COLO829 (cell line): Measurements from ENCODE around the gene FAM120AOS.
"Not testable (repeated sequence)": the region's sequence is repeated elsewhere in the genome, so short reads cannot be mapped to it uniquely, and the experiment has no call there.

ENCODE experiments used
- DNase-seq: peaks from one replicate; pipeline ENCODE4 v3.0.0; 2012; ENCODE audit warnings: low spot score

FAM120AOS gene

DNA sequence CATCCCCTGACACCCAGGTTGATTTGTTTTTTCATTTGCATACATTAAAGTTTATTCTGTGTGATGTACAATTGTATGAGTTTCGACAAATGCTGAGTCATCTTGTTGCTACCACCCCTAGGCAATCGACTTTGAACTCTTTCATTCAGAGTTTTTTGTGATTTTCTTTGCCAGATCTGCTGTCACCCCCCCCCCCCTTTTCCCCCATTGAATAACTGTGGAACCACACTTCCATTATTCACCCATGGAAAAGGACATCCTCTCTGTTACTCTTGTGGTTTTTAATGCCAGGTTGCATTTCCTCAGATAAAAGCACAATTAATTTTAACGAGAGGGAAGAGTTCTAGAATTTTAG lies 13.7 kb upstream of the FAM120AOS start:
- no peak for DNase-seq

DNA sequence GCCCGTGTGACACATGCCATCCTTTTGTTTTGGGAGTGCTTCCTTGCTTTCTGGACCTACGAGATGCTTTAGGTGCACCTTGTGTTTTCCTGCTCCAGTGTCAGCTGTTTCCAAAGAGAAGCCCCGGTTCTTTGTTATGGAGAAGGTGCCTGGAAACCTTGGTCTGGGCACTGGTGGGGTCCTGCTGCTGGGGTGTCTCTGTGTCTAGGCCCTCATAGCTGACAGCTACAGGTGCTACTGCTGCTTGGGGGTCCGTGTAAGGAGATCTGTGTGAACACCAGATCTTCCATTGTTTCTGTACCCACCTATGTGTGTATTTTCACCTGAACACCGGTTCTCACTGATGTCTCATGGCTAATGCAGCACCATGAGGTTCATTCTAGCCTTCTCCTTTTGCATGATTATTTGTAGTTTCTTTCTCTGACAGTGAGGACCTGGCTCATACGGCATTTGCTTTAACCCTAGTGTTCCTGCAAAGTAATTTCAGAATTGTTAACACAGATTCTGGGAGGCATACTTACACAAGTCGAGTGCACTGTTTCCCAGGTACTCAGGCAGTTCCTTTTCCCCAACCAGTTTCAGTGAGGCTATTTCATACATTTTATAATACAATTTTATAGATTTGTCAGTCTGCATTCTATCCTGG lies 13.2 kb upstream of the FAM120AOS start:
- DNase-seq: no peak

DNA sequence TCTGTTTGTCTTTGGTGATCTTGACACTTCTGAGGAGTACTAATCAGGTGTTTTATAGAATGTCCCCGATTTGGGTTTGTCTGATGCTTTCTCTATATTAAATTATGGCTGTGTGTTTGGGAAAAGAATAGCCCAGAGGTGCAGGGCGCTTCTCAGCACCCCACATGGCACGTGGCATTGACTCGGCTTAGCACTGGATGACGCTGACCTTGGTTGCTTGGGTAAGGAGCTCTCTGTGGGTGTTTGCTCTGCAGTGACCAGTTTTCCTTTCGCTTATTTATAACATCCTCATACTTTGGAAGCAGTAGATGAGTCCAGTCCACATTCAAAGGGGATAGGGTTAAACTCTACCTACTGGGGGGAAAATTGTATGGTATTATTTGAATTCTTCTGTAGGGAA lies 12.5 kb upstream of the FAM120AOS start:
- no peak for DNase-seq

DNA sequence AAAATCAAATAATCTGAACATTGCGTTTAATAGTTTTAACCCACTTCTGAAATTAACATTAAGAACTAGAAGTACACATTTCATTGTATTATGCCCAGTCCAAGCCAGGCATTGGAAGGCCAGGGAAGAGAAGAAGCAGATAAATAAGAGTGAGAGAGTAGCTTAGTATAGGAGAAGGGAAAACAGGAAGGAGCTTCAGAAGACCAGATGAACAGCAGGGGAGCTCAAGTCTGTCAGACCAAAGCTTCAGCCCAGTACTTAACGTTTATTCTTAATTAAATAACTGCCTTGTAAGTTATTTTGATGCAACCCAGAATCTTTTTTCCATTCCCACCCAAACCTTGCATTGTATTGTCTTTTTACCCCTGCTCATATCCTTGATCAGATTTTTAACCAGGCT lies 11.5 kb upstream of the FAM120AOS start:
- DNase-seq: no peak

DNA sequence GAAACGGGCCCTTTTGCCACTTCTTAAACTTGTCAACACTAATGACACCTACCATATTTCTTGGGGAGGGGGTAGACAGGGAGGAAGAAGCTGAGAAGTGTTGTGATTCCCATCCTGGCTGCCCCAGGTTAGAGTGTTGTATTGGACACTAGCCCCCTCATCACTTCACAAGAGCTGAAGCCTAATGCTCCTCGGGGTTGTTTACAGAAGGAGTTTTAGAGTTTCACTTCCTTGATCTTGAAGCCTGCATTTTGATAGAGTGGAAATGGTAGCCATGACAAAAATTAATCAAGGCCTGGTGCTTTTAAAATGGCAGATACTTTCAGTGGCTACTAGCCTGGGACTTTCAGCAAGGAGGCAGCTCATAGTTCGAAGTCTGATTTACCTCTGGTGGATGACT lies 11.0 kb upstream of the FAM120AOS start:
- no peak for DNase-seq

DNA sequence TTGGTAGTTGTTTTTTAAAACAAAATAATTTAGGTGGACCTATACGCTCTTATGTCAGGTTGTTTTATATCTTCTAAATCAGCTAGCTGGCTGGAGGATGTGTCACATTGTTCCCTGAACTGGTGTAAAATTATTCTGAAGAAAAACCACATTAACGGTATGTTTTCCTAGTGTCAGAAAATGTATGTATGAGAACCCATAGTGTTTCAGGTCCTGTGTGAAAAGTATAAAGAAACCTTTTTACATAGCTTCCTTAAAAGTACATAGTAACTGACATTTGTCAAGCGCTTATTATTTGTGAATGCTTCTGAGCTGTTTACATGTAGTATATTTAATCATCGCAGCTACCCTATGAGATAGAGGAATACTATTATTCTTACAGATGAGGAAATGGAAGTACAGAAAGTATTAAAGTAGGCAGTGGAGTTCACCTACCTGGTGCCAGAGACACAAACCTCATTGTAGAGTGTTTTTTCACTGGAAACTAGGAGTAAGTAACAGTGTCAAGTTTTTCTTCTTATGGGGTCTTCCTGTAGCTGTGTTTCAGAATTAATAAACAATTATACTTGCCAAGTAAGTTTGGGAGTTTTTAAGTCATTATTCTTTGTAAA lies 10.4 kb upstream of the FAM120AOS start:
- DNase-seq: no peak

DNA sequence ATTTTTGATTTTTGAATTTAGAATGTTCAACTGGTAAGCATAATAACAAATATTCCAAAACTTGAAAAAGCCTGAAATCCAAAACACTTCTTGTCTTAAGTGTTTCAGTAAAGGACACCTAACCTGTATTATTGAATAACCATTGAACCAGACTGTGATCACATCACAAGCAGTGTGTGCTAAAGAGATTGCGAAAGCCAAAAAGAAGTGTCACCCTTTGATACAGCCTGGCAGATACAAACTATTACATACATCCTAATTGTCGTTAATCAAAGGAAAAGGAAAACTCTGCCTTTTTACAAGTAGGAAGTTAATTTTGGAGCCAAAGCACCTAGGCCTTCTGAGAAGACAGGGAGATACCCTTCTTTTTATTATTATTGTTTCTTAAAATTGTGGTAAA lies 8.4 kb upstream of the FAM120AOS start:
- no peak for DNase-seq

DNA sequence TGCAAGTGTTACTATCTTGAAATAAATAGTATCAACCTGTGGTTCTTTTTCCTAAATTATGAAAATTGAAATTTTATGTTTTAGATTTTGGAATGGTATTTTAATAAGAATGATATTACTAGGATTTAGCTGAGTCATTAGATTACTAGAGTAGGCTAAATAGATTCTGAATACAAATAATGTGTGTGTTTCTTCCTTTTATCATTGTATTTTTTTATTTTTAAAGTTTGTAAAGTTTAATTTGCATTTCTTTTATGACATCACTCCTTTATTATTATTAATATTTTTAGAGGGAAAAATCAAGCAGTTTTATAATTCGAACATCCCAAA lies 8.0 kb upstream of the FAM120AOS start:
- no peak for DNase-seq

DNA sequence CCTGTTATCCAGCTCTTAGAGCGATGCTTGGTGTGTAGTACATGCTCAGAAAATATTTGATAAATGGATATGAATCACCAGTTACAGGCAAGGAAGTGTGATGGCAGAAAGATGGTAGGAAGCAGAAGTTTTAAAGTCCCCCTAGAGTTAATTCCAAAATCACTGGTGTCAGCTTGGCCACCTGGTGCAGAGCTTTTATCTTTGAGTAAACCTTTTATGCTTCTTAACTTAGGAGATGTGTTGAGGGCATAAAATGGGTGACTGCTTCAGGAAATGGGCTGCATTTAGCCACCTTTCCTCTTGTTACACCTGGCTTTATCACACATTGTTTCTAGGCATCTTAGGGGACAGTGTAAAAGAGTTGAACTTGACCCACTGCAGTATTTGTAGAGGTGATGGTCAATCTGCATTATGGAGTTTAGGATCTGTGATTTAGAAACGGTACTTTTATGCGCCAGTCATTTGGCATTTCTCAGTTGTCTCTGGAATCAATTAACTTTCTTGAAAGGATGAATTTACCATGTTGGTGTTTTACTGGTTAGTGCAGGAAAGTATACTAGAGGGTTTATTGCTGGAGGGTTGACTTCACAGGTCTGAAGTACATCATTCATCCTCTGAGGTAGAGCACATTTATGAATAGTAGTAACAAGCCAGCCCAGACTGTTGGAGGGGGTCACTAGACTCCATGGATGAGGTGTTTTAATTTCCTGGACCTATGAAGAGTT lies 7.5 kb upstream of the FAM120AOS start:
- no peak for DNase-seq

DNA sequence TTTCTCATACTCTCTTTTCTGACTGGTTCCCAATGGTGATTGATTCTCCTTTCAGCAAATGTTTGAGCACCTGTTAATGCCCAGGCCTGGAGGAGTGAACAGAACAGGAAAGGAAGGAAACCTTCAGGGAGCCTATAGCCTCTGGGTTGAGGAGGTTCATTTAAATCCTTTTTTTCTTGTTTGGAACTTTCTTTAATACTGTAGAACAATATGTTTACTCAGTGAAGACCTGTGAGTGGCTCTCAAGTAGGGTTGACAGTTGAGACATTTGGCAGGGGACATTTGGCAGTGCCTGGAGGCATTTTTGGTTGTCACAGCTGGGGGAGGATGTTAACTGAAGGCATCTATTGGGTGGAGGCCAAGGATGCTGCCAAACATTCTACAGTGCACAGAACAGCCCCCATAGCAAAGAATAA lies 6.1 kb upstream of the FAM120AOS start:
- no peak for DNase-seq

DNA sequence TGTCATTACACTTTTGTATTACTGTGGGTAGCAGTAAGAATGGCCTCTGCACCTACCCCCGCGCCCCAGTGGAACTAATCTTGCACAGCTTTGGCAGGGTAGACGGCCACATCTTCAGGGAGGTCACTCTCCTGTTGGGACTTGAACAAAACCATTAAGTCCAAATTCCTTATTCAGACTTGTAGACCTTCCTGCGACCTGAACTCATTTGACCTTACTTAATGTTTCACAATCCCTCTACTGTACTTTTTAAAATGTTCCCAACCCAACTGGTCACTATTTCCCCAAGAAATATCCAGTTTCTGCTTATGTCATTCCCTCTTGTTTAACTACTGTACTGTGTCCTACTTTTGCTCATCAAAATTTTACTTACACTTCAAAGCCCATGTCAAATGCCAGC lies 5.3 kb upstream of the FAM120AOS start:
- no peak for DNase-seq

DNA sequence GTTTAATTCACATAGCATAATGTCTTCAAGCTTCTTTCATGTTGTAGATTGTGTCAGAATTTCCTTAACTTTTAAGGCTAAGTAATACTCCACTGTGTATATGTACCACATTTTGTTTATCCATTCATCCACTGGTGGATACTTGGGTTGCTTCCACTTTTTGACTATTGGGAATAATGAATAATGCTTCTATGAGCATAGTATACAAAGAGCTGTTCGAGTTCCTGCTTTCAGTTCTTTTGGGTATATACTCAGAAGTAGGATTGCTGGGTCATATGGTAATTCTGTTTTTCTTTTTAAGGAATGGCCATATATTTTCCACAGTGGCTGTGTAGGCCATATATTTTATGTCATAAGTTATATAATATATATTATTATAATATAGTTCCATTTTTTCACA lies 3.6 kb upstream of the FAM120AOS start:
- DNase-seq: no peak

DNA sequence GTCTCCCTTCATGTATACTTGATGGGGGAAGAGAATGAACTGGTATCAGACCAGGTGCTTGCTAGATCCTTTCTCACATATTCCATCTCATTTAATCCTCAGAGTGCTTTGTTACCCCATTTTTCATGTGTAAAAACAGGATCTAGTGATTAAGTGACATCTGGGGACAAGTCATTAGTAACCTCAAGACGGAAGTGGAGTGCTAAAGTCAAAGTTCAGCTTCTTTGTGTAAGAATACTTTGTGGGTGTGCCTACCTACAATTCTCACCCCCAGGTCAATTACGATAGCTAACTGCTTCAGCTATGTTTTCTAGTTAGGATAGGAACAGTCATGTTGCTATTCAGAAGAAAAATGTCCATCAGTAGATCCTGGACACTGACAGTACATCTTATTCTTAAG lies 3.1 kb upstream of the FAM120AOS start:
- DNase-seq: no peak

DNA sequence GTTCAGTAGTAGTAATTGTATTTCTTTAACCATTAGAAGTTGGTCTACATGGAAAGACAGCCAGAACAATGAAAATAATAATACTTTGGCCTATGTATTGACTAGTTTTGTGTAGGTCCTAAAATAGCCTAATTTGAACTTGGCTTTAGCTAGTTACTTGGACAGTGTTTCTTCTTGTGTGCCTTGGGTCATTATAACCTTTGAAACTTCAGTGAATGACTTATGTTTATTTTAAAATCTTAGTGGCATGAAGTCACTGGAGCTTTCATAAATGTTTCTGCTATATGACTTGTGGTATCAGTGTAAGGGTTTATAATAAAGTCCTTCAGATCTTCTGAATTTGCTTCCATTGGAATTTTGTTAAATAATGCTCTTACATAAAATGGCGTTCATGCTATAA lies 2.6 kb upstream of the FAM120AOS start:
- no peak for DNase-seq

DNA sequence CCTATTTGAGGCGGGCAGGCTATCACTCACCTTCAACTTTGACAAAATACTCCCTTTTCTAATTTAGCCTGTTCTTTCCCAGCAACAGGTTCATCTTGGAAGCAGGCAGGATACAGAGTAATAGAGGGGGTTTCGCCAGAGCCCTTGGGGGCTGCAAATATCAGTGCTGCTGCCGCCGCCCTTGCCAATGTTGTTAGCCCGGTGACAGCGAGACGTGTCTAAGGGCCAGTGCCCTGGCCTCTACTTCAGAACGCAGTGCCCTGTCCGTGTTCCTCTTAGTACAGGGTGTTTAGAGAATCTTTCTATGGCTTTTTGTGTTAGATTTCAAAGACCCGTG lies 703 bp downstream of the FAM120AOS start:
- no peak for DNase-seq

DNA sequence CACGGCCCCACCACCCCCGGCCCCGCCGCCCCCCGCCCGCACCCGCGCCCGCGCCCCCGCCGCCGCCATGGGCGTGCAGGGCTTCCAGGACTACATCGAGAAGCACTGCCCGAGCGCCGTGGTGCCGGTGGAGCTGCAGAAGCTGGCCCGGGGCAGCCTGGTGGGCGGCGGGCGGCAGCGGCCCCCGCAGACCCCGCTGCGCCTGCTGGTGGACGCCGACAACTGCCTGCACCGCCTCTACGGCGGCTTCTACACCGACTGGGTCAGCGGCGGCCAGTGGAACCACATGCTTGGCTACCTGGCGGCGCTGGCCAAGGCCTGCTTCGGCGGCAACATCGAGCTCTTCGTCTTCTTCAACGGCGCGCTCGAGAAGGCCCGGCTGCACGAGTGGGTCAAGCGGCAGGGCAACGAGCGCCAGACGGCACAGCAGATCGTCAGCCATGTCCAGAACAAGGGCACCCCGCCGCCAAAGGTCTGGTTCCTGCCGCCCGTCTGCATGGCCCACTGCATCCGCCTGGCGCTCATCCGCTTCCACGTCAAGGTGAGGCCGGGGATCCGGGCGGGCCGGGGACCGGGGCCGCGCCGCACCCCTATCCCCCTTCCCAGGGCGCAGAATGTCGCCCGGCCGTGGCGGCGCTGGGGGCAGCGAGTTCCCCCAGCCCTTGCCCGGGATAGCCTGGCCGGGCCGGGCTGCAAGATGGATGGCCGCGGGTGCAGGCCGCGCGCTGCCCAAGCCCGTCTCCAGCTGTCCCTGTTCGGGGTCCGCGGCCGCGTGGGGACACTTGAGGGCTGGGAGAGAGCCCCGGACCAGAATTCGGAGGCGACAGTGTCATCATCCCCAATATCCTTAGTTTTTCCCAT lies 1.3 kb downstream of the FAM120AOS start:
- no peak for DNase-seq

DNA sequence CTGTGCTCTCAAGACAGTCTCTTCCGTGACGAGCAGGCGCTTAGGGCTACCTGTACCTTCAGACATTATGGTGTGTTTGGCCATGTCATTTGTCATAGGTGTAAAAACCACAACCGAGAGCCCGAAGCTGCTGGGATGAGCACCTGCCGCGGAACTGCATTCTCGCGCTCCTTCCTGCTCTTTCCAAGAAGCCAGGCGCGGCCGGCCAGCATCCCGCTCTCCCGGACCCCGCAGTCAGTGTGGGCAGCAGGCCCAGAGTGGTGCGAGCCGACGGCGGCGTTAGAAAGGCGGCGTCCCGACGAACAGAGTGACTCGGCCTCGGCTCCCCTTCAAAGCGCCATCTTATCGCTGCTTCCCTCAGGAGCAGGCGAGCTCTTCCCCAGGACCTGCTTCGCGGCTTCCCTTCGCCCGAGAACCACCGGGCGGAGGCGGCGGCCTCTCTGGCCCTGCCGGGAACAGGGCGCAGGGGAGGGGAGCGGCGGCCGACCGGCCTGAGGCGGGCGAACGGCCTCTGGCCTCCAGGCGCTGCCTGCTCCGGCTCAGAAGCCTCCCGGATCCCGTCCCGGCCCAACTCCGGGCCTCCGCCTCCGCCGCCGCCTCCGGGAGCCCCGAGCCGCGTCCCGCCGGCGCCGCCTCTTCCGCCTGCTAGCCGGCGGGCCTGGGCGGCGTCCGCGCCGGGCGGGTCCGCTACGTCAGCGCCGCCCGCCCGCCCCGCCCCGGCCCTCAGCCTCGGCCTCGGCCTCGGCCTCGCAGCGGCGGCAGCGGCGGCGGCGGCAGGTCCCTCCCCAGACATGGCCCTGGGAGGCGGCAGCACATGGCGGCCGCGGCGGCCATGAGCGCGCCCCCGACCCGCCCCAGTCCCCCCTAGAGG lies 2.2 kb downstream of the FAM120AOS start, which contains the start of gene FAM120A:
TSS of gene FAM120A (plus strand) at position 741 of the 871 bp plus-strand sequence. CDS start 231 bp downstream, outside the sequence.
- DNase-seq: peak; percentile 68

DNA sequence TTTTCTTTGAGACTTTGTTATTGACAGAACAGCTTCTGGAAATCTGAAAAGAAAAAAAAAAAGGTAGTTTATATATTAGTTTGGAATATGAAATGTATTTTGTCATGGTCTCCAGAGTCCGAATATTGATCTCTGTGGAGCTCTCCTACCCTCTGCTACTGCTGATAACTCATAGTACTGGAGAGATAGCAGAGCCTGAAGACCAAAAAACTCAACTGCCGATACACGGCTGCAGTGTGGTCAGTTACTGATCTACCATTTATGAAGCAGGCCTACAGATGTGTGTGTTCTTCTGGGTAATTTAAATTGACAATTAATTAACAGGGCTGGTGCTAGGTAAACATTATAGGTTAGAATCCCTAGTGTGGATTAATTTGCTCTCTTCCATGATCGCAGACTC lies 5.7 kb downstream of the FAM120AOS start:
- no peak for DNase-seq

DNA sequence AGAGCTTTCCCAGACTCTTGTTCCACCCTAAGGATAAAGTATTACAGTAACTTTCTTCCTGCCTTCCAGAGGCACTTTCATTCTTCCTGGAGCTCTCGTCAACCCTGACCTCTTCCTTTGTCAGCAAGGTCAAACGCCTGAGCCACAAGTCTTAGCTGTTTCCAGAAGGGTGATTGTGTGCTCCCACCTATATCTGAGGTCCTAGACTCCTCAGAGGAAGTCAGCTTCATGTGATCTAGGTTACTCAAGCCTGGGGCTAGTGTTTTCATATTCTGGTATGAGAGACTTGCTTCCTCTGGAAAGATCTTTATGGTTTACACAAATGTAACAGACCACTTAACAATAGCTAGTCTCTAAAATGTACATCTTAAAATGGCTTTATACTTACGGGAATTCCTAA lies 7.3 kb downstream of the FAM120AOS start:
- no peak for DNase-seq

DNA sequence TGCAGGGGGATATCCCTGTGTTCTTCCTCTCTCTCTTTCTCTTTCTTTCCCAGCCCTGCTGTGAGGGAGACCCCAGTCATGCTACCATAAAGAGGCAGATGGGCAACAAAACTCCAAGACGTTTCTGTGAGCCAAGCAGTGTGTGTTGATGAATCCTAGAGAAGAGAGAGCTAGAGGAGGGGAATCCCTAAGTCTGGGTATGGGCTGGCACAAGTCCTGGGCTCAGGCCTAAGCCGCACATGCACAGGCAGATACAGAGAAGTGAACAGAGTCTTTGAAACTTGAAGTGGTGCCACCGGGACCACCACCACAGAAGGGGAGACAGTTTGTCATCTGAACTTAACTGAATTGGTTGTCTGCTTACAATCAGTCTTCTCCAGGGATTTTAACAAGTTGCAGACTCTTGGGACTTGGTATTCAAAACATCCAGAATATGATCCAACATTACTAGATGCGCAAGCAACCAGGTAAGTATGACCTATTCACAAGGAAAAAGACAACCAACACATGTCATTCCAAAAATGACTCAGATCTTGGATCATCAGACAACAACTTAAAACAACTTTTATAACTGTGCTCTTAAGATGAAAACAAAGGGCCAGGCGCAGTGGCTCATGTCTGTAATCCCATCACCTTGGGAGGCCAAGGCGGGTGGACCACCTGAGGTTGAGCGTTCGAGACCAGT lies 12.3 kb downstream of the FAM120AOS start:
- no peak for DNase-seq

DNA sequence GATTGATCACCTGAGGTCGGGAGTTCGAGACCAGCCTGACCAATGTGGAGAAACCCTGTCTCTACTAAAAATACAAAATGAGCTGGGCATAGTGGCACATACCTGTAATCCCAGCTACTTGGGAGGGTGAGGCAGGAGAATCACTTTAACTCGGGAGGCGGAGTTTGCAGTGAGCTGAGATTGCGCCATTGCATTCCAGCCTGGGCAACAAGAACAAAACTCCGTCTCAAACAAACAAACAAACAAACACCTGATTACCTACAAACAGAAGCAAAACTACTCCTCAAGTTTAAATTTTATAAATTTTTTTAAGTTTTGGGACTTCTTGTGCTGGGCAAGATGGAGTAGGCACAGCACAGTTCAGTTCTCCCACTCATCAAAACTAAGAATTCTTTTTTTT lies 14.1 kb downstream of the FAM120AOS start:
- not testable (repeated sequence) for DNase-seq
